Ovary (tissue), 9 donors: ENCODE results near the gene TAS1R1. TPM values are rescaled to one million over a fixed set of nuclear protein-coding genes. Genes with fewer than 3 reads are reported as not detected.

Experiments used
- DNase-seq, 5 donors: peaks; one replicate each; pipeline ENCODE4 v3.0.0-alpha.2; 2019 to 2020
- H3K27ac ChIP-seq, 2 donors: fragments of 200-600 bp; one replicate each; pipeline versions ENCODE4 v1.5.1 to v1.8.0; 2019 to 2022
- H3K27me3 ChIP-seq: fragments of 200-600 bp; one replicate; pipeline ENCODE4 v1.8.0; 2022
- H3K36me3 ChIP-seq: fragments of 200-600 bp; sonication (generic); one replicate; pipeline ENCODE4 v1.5.1; 2019
- H3K4me1 ChIP-seq: one replicate; pipeline ENCODE4 v1.8.1; 2013; ENCODE audit warnings: mild to moderate bottlenecking, moderate library complexity; ENCODE audit not compliant: insufficient read depth
- H3K4me3 ChIP-seq: fragments of 200-600 bp; sonication (generic); one replicate; pipeline ENCODE4 v1.5.1; 2017
- H3K9me3 ChIP-seq, 2 donors: fragments of 200-600 bp in 1 of 2; sonication (generic) in 1 of 2; one replicate each; pipeline versions ENCODE4 v1.5.1 to v1.8.1; 2013 to 2019; ENCODE audit warnings: mild to moderate bottlenecking in 1 of 2, moderate library complexity in 1 of 2
- EP300 ChIP-seq: sonication (generic); formaldehyde crosslinking; IDR thresholded peaks from one replicate; pipeline ENCODE4 v1.6.1; 2017; ENCODE audit warnings: antibody characterized with exemption
- POLR2A ChIP-seq: fragments of 450-650 bp; IDR thresholded peaks from one replicate; pipeline ENCODE4 v1.6.1; 2017; ENCODE audit warnings: antibody characterized with exemption, mild to moderate bottlenecking, moderate library complexity
- whole genome bisulfite sequencing, 3 donors: extraction: QIAGEN DNeasy Blood & Tissue Kit in 1 of 3; methylation state at CpG; one replicate each; pipeline versions ENCODE4 v1.1.5 to v1.1.7; 2013 to 2017; 5-methylcytosine and 5-hydroxymethylcytosine counted together
- intact Hi-C, 4 donors: fragments of 100-400 bp; cut with DNase I; formaldehyde crosslinking; loops; one replicate each; pipeline versions ENCODE4 v1.11.0 to v1.15.1; 2022 to 2023
- polyA plus RNA-seq, 2 donors: library from polyadenylated mRNA; stranded (reverse); fragments of 200-250 nt in 1 of 2; fragments of 350-450 nt in 1 of 2; fragmentation: Illumina TruSeq in 1 of 2; extraction: RNeasy Lipid Tissue Mini Kit (QIAGEN cat#74804) in 1 of 2; gene quantifications; one replicate each; pipeline ENCODE4 v1.2.3, GENCODE V29; 2013 to 2014
- total RNA-seq, 7 donors: library from RNA; depleted of rRNA in 2 of 7; stranded (reverse); fragments of >200 nt in 2 of 7; fragmentation: NEBNext Ultra II Directional in 3 of 7; extraction: Animal tissue kit (Norgen Biotek cat#: 25700) in 3 of 7; gene quantifications; one replicate each; pipeline versions ENCODE4 v1.1.0 to v1.2.4, GENCODE V29; 2016 to 2023
- TF ChIP-seq, protein P1 (sequence below), 3 donors: fragments of 450-650 bp in 2 of 3; fragments of 200-600 bp in 1 of 3; IDR thresholded peaks; one replicate each; pipeline versions ENCODE4 v1.5.1 to v1.8.0; 2016 to 2022; ENCODE audit warnings: antibody characterized with exemption in 3 of 3, mild to moderate bottlenecking in 1 of 3
- donor health status: DM: no; HTN: no; CAD: no; lungs with moderate emphysema.
- donor health status: DM: no; HTN: no; CAD: no.
- donor health status: Bipolar disorder and iron deficiency.
- donor health status: DM: yes; HTN: yes; CAD: no.
- donor health status: DM: no; HTN: no; CAD: no.
- donor health status: DM: yes; HTN: yes; CAD: no.

Gene TAS1R1
- total and polyA plus RNA-seq, 9 donors = 0.20 to 0.74 (median 0.33) TPM; not detected in 3

DNA sequence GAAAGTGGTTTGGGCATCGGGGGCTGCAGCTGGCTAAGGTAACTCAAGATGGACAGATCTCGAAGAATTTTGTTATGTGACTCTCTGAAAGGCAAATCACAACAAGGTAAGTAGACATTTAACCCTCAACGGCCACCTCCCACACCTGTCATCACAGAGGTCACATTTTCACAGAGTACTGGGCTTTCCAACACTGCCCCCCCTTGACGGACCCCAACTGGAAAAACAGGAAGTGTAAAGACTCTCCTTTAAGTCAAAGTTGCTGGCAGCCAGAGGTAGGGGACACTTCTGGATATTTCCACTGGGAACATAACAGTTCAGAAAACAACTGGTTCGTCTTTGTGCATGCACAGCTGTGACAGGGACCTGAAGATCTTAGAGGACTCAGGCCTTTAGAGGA lies 23.1 kb upstream of the TAS1R1 start:
- intact Hi-C loops = no loop called here
- WGBS, 3 donors = 81 to 88% (median 82%) methylated on average over 5 of the region's 5 CpGs

DNA sequence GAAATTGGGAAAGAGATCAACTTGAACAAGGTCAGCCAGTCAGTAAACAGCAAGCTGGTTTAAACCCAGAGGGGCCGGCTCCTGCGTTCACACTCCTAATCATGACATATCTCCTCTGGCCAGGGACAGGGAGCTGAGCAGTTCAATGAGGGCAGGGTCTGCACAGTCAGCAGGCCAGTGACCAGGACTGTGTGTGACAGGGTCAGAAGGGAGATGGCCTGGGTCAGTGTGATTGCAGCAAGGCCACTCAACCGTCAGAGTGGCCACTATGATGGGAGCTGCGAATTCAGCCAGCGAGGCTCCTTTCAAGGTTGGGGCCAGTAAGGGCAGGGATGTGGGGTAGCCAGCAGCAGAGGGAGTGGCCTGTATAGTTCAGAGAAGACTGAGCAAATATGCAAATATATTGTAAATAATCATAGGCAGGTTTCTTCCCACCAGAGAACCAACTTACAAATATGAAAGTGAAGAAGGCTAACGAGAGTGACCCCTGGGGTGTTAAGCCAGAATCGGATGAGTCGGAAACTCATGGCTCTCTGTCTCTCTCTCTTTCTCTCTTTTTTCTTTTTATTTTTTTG lies 20.8 kb upstream of the TAS1R1 start:
- WGBS, 3 donors = 86 to 91% (median 90%) methylated on average over 8 of the region's 8 CpGs

More for the DNA sequence above, 23.1 kb upstream of the TAS1R1 start:
- TF ChIP-seq EP300 = no peak
- TF ChIP-seq POLR2A = no peak
- TF ChIP-seq, protein P1, sequence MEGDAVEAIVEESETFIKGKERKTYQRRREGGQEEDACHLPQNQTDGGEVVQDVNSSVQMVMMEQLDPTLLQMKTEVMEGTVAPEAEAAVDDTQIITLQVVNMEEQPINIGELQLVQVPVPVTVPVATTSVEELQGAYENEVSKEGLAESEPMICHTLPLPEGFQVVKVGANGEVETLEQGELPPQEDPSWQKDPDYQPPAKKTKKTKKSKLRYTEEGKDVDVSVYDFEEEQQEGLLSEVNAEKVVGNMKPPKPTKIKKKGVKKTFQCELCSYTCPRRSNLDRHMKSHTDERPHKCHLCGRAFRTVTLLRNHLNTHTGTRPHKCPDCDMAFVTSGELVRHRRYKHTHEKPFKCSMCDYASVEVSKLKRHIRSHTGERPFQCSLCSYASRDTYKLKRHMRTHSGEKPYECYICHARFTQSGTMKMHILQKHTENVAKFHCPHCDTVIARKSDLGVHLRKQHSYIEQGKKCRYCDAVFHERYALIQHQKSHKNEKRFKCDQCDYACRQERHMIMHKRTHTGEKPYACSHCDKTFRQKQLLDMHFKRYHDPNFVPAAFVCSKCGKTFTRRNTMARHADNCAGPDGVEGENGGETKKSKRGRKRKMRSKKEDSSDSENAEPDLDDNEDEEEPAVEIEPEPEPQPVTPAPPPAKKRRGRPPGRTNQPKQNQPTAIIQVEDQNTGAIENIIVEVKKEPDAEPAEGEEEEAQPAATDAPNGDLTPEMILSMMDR (IDR thresholded peaks at IDR 0.05) = no peak
- Histone ChIP-seq H3K36me3 (no peaks in the 10 kb centered on the region), H3K4me3 (no peak overlapping the region), H3K27me3 (no peaks in the 10 kb centered on the region), H3K9me3 (no peaks in the 10 kb centered on the region), H3K27ac (no peak overlapping the region), H3K4me1 (peaks cover 2% of the 10 kb centered on the region)
- no peak for DNase-seq

DNA sequence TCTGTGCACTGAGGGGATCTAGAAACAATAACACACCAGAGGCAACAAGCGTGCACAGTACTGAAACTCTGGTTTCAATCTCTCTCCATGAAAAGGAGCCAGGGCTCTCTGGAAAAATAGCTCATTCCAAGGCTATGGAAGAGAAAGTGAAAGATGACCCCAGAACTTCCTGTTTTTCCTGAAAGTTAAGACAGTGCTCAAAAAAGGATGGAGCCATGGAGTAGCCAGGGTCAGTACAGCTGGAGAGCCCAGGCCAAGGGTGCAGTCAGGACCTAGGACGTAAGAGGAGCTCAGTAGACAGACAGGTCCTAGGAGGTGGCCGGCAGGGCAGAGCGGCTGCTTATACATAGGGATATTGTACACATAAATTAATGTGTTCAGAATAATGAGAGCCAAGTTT lies 19.9 kb upstream of the TAS1R1 start:
- Histone ChIP-seq H3K27ac (no peak overlapping the region), H3K9me3 (no peaks in the 10 kb centered on the region), H3K4me3 (no peak overlapping the region), H3K36me3 (no peaks in the 10 kb centered on the region), H3K27me3 (no peaks in the 10 kb centered on the region), H3K4me1 (peaks cover 2% of the 10 kb centered on the region)
- WGBS, 3 donors = 66 to 81% (median 75%) methylated on average over 4 of the region's 4 CpGs
- intact Hi-C loops = no loop called here
- no peak for DNase-seq
- TF ChIP-seq, protein P1 (IDR thresholded peaks at IDR 0.05) = no peak
- TF ChIP-seq EP300 (no peak), POLR2A (no peak)

More for the DNA sequence above, 20.8 kb upstream of the TAS1R1 start:
- TF ChIP-seq POLR2A = no peak
- no peak for TF ChIP-seq EP300
- TF ChIP-seq, protein P1 (IDR thresholded peaks at IDR 0.05) = no peak
- no peak overlapping the region for H3K4me3 ChIP-seq
- intact Hi-C loops = no loop called here
- no peaks in the 10 kb centered on the region for H3K27me3 ChIP-seq
- H3K36me3 ChIP-seq = no peaks in the 10 kb centered on the region
- DNase-seq = no peak
- no peak overlapping the region for H3K27ac ChIP-seq
- H3K4me1 ChIP-seq = peaks cover 2% of the 10 kb centered on the region
- H3K9me3 ChIP-seq = no peaks in the 10 kb centered on the region

DNA sequence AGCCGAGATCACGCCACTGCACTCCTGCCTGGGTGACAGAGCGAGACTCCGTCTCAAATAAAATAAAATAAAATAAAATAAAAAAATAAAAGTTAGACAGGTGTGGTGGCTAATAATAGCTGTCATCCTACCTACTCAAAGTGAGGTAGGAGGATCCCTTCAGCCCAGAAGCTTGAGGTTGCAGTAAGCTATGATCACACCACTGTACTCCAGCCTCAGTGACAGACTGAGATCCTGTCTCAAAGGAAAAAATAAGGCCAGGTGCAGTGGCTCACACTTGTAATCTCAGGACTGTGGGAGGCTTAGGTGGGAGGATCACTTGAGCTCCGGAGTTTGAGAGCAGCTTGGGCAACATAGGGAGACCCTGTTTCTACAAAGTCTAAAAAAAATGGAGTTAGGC lies 18.8 kb upstream of the TAS1R1 start:
- H3K9me3 ChIP-seq = no peaks in the 10 kb centered on the region
- H3K4me1 ChIP-seq = peaks cover 2% of the 10 kb centered on the region
- no peaks in the 10 kb centered on the region for H3K36me3 ChIP-seq
- no peak overlapping the region for H3K27ac ChIP-seq
- TF ChIP-seq POLR2A (no peak), EP300 (no peak)
- TF ChIP-seq, protein P1 (IDR thresholded peaks at IDR 0.05) = no peak
- 76 to 94% (median 93%) methylated on average over 4 to 5 of the region's 5 CpGs for WGBS, 3 donors
- no peak overlapping the region for H3K4me3 ChIP-seq
- no peak for DNase-seq
- intact Hi-C loops = no loop called here
- no peaks in the 10 kb centered on the region for H3K27me3 ChIP-seq
